NOMO-1 (cell line): ENCODE measurements around the gene WAS.
A peak's percentile ranks its signal among the peaks of the same experiment; 100 is the strongest.
"Not testable (repeated sequence)": the region's sequence is repeated elsewhere in the genome, so short reads cannot be mapped to it uniquely, and the experiment has no call there.

ENCODE experiments used
- DNase-seq, 2 experiments: peaks; one replicate each; lab custom pipeline; 2025; ENCODE audit not compliant: unreplicated experiment in 2 of 2; lab: John Stamatoyannopoulos, UW

WAS gene

GRCh38 chrX:48683411-48683982 is at the start of gene WAS:
Gene WAS (plus strand): TSS chrX:48683799. CDS start chrX:48683854, 55 bp downstream.
- DNase-seq: peak; percentile 60 to 81

- no peak for DNase-seq
These were observed 47.3 kb upstream of the WAS start for GRCh38 chrX:48636301-48636700.

DNA sequence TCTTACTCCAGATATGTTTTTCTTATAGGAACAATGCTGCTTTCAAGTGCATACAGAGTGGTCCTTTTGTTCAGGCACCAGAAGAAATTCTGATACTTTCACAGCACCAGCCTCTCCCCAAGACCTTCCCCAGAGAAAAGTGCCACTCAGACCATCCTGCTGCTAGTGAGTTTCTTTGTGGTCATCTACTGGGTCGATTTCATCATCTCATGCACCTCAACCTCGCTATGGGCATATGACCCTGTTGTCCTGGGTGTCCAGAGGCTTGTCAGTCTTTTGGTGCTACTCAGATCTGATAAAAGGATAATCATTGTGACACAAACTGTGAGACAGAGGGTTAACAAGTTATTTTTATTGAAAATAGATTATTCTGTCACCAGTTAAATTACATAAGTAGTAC is 46.8 kb upstream of the WAS start:
- DNase-seq: no peak

GRCh38 chrX:48645669-48646068 is 37.9 kb upstream of the WAS start:
- no peak for DNase-seq

DNA sequence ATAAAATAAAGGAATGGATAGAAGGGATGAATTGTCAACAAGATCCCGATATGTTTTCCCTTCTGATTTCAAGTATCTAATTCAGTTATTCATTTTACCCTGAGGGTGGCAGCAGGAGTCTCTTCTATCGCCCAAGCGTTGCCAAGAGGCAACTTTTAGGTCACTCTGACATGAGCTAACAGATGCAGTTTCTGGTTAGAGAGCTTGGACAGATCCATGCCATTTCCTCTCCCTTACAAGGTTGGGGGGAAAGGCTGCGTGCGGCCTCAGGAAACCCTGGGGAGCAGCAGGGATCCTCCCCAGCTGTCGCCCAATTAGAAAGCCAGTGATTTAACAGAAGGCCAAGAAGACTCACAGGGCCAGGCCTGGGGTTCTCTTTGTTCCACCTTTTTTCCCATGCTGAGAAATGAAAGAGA is 35.3 kb upstream of the WAS start:
- DNase-seq: peak in 1 of 2 experiments; percentile 42

- DNase-seq: no peak
These were observed 34.5 kb upstream of the WAS start for GRCh38 chrX:48649102-48649501.

DNA sequence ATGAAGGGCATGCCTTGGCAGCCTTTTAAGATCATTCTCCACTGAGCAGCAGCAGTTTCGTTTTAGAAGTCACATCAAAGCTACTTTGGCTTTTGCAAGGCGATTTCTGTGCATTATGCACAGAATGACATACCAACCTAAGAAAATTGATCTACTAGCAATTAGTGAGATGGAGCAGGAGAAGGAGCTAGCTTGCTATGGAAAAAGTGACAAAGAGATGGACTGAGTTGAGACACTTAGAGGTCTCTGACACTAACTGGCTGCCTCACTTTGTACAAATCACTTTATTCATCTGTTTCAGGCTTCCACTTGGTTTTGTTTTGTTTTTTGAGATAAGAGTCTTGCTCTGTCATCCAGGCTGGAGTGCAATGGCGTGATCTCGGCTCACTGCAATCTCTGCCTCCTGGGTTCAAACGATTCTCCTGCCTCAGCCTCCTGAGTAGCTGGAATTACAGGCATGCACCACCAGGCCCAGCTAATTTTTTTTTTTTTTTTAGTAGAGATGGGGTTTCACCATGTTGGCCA is 31.5 kb upstream of the WAS start:
- DNase-seq: not testable (repeated sequence)

DNA sequence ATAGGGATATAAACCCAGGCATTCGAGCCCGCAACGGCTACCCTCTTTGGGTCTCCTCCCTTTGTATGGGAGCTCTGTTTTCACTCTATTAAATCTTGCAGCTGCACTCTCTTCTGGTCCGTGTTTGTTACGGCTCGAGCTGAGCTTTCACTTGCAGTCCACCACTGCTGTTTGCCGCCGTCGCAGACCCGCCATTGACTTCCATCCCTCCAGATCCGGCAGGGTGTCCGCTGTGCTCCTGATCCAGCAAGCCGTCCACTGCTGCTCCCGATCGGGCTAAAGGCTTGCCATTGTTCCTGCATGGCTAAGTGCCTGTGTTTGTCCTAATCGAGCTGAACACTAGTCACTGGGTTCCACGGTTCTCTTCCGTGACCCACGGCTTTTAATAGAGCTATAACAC is 28.9 kb upstream of the WAS start:
- DNase-seq: not testable (repeated sequence)

- not testable (repeated sequence) for DNase-seq
These were observed 23.9 kb upstream of the WAS start for GRCh38 chrX:48659686-48660085.

DNA sequence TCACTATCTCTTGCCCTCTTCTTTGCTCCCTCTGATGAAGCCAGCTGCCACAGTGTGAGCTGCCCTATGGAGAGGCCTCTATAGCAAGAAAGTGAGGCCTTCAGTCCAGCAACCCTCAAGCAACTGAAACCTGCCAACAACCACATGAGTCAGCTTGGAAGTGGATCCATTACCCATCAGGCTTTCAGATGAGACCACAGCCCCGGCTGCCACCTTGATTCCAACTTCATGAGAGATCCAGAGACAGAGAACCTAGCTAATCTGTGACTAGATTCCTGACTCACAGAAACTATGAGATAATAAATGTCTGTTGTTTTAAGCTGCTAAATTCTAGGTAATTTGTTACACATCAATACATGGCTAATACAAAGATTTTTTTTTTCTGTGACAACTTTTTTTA is 20.4 kb upstream of the WAS start:
- DNase-seq: no peak

DNA sequence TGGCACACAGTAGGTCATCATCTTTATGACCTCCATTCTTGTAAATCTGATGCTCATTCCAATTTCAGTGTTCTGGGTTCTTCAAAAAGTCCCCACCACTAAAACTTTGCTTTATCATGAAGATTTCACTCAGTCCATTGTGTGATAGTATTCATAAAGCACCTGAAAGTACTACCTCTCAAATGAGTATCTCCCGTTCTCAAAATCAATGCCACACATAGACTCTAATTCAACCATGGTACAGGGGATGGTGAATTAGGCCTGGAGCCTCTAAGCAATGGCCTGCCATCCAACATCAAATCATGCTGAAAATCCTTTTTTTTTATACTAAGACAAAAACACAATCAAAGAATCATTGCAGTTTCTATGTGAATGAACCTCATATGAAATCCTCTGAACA is 19.4 kb upstream of the WAS start:
- DNase-seq: no peak

- DNase-seq: no peak
These were observed 17.6 kb upstream of the WAS start for GRCh38 chrX:48665991-48666390.

DNA sequence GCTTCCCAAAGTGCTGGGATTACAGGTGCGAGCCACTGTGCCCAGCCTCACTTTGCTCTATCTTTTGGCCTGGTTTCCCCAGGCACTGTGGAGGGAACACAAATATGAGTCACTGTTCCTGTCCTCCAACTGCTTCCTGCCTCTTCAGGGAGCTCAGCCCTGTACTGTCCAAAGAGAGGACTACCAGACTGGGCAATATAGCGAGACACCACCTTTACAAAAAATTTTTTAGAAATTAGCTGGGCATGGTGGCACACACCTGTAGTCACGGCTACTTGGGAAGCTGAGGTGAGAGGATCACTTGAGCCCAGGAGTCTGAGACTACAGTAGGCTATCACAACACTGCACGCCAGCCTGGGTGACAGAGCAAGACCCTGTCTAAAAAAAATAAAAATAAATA is 16.9 kb upstream of the WAS start:
- DNase-seq: no peak

GRCh38 chrX:48667509-48667908 is 16.1 kb upstream of the WAS start:
- peak; percentile 58 to 66 for DNase-seq

DNA sequence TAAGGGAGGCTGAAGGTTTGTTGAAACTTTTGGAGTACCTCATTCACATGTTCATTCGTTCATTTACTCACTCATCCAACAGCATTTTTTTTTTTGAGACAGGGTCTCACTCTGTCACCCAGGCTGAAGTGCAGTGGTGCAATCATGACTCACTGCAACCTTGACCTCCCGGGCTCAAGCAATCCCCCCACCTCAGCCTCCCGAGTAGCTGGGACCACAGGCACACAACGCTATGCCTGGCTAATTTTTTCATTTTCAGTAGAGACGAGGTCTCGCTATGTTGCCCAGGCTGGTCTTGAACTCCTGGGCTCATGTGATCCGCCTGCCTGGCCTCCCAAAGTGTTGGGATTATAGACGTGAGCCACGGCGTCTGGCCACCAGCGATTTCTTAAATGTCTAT is 15.4 kb upstream of the WAS start:
- not testable (repeated sequence) for DNase-seq

DNA sequence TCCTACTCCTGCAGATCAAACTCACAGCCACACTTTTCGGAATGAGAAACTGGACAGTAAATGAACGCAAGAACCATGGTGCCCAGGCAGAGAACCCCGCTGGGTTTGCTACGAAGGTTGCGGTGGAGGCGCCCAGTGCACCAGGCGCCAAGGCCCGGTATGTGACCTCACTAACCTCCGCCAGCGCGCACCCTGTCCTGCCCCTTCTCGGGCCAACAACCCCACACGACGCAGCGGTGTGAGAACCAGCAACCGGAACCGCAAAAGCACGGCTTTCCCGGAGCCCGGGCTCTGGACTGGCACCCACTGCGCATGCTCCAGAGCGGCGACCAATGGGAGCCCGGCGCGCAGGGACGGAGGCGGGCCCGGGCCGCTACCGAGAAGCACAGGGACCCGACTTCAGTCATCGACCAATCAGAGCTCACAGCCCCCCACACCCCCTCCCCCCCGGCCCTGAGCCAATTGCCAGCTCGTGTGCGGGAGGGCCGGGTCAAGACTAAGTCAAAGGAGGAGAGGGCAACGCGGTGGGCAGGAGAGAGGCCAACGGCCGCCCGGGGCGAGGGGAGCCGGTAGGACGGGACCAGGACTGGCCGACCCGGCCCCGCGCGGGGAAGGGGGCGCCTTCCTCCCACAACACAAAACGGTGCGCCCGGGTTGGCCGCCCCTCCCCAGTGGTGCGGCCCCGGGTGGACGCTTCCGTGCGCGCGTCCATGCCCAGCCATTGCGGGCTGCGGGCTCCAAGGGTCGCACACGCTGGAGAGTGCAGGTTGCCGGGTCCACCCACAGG is 7.3 kb upstream of the WAS start:
- DNase-seq: peak; percentile 77 to 83

- no peak for DNase-seq
These were observed 6.7 kb upstream of the WAS start for GRCh38 chrX:48676893-48677270.

DNA sequence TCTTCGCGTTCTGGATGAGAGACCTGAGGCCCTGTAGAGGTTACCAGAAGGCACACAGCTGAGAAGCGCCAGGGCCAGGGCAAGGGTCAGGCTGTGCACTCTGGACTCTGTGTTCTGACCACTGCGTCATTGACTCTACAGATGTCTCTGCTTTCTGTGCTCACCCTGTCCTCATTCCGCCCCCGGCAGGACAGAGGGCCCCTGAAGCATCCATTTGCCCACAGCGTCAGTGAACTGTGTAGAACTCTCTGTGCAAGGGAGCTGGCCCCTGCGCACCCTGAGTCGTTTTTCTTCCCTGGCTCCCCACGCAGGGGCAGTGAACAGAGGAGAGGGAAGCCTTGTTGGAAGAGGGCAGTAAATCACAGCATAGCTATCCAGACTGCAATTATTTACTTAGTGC is 6.1 kb upstream of the WAS start:
- no peak for DNase-seq

GRCh38 chrX:48680467-48680866 is 3.1 kb upstream of the WAS start:
- peak in 1 of 2 experiments; percentile 28 for DNase-seq

GRCh38 chrX:48680925-48681324 is 2.7 kb upstream of the WAS start:
- DNase-seq: not testable (repeated sequence)

DNA sequence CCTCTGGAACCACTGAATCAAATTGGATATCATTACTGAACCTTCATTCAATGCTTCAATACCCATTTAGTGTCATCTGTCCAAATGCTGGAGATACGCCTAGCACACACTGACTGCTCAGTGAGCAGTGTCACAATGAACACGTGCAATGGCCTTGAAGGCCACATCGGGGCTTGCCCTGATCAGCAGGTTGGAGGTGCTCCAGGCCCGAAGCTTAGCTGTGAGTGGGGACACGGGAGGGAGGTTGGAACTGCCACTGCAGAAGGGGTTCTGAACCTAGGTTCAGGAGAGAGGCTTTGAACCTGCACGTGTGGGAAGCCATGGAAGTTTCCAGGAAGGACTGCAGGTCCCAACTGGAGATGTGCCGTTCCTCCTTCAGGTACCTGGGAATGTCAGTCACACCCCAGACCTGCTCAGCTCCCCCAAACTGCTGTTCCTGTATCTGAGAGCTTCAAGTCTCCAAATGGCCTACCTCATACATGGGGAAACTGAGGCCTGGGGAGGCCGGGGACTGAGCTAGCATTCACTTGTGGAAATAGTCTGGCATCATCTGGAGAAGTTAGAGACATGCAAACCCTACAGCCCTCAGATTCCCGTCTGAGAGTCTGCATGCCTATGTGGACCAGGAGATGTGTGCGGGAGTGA is 1.9 kb upstream of the WAS start:
- no peak for DNase-seq

- DNase-seq: peak; percentile 16 to 65
These were observed 804 bp upstream of the WAS start for GRCh38 chrX:48682795-48683194.
